ENCODE measurements around the gene ESPNL.

ESPNL gene

DNA sequence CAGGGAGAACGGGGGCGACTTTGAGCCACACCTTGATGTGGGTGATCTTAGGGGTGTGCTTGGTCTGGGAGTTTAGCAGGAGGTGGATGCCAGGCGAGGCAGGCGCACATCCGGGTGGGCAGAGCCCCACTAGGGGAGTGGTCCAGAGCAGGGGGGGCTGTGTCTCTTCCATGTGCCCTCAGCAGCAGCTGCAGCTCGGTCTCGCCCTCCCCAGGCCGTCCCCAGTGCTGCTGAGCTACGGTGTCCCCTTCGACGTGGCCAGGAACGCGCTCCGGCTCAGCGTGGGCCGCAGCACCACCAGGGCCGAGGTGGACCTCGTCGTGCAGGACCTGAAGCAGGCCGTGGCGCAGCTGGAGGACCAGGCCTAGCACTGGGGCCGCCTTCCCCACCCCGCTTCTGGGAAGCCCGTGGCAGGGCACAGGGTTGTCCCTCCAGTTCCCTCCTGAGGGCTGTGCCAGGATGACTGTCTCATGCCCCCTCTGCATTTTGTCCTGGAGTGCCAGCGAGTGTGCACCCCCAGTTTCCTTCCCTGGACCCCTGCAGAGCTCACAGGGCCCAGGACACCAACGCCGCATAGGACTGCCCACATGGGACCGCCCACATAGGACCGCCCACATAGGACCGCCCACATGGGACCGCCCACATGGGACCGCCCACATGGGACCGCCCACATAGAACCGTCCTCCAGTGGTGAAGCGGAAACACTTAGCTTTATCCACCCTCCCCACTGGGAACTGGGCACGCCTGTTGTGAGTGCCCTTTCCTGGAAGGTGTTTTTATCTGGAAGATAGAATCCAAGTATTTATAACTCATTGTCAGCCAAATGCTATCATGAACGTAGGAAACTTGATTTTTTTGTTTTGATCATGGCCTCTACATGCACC is 1.9 kb upstream of the ESPNL start:
- no peak for DNase-seq (ENCODE audit: low read depth in 2 of 2)

- DNase-seq (ENCODE audit: low read depth in 2 of 2), result no peak
Observed at GRCh38 chr2:238098901-238099713, 1.0 kb upstream of the ESPNL start.

- no peak for DNase-seq (ENCODE audit: low read depth in 2 of 2)
Observed at GRCh38 chr2:238099714-238100048, 459 bp upstream of the ESPNL start.

- no peak for DNase-seq (ENCODE audit: low read depth in 2 of 2)
Observed at GRCh38 chr2:238100821-238101771, 956 bp downstream of the ESPNL start.

GRCh38 chr2:238101891-238102841 is 2.0 kb downstream of the ESPNL start:
- no peak for DNase-seq (ENCODE audit: low read depth in 2 of 2)

DNA sequence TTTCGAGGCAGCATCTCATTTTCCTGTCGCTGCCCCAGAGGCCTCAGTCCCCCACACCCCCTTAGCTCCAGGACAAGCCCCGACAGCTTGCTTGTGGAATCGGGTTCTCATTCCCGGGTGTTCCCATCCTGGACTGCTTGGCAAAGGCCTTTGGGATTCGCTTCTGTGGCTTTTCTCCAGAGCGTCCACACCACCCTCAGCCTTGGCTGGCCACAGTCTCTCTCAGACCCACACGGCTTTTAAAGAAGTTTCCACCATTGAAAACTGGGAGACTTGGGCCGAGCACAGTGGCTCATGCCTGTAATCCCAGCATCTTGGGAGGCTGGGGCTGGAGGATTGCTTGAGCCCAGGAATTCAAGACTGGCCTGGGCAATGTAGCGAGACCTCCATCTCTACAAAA is 2.7 kb downstream of the ESPNL start:
- DNase-seq (ENCODE audit: low read depth in 2 of 2), result no peak

DNA sequence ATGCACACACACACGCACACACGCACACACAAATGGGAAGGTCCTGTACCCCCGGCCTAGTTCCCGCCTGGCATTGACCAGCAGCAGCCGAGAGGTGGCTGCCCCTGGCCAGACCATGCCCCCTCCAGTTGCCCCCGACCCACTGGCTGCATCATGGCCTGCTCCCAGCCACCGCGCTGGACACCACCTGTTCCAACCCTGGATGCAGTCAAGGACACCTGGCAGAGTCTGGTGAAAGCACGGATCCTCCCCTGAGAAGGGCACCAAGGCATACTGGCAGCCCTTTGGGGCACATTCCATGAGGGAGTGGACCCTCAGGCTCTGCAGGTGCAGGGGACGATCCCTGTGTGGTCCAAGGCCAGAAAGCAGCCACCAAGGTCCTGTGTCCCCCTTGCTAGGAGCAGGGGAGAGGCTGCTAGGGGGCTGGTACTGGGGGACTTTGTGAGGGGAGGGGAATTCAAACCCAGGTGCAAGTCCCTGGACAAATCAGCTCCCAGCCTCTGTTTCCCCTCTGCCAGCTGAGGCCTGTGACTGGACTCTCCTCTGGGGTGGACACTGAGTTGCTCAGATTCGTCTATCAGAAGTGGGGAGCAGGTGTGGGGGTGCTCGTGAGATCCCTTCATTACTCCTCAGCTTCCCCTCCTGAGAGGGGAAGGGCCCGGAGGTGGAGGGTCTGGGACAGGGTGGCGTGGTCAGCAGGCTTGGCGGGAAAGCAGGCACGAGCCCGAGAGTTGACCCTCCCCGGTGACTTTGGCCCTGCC is 3.5 kb downstream of the ESPNL start:
- DNase-seq (ENCODE audit: low read depth in 2 of 2), result no peak

- DNase-seq (ENCODE audit: low read depth in 2 of 2), result no peak
Observed at GRCh38 chr2:238104226-238104690, 4.1 kb downstream of the ESPNL start.

DNA sequence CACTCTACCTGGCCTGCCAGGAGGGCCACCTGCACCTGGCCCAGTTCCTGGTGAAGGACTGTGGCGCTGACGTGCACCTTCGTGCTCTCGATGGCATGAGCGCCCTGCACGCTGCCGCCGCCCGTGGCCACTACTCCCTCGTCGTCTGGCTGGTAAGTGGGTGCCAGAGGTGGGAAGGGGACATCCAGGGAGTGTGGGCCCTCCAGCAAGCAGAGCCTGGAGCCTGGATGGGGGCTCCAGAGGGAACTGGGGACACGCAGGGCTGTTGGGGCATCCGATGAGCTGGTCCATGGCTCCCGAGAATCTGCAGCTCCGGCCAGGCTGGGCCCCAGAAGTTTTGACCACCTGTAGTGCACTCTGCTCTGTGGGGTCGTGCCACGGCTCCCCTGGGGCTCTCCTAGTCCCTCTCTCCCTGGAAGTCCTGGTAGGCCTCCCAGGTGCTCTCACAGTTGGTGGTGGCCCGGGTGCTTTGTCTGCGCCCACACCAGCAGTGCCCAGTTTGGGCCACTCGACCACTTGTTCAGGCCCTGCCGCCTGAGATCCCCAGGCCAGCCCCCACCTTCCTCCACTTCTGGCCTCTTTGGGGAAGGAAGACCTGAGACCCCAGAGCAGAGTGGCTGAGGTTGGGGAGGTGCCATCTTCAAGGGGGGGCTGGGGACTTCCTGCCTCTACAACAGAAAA is 4.7 kb downstream of the ESPNL start:
- DNase-seq (ENCODE audit: low read depth in 2 of 2), result no peak

- DNase-seq (ENCODE audit: low read depth in 2 of 2), result no peak
Observed at GRCh38 chr2:238105506-238106338, 5.6 kb downstream of the ESPNL start.

- DNase-seq (ENCODE audit: low read depth in 2 of 2), result no peak
Observed at GRCh38 chr2:238106339-238106697, 6.2 kb downstream of the ESPNL start.

GRCh38 chr2:238106698-238107524 is 6.8 kb downstream of the ESPNL start:
- DNase-seq (ENCODE audit: low read depth in 2 of 2), result no peak

GRCh38 chr2:238107525-238108422 is 7.6 kb downstream of the ESPNL start:
- no peak for DNase-seq (ENCODE audit: low read depth in 2 of 2)

- no peak for DNase-seq (ENCODE audit: low read depth in 2 of 2)
Observed at GRCh38 chr2:238108423-238109183, 8.5 kb downstream of the ESPNL start.

- DNase-seq (ENCODE audit: low read depth in 2 of 2), result no peak
Observed at GRCh38 chr2:238113611-238114010, 13.5 kb downstream of the ESPNL start.
